Neutrophil (primary cell): ENCODE results near the gene LTB4R.
A peak's percentile ranks its signal among the peaks of the same experiment; 100 is the strongest.

ENCODE experiments used
- H3K27ac ChIP-seq: fragments of 200-600 bp; sonication (generic); 2 replicates; pipeline ENCODE4 v1.5.1; 2016; ENCODE audit warnings: mild to moderate bottlenecking, moderate library complexity
- H3K27me3 ChIP-seq: fragments of 200-600 bp; sonication (generic); 2 replicates; pipeline ENCODE4 v1.6.0; 2016; ENCODE audit warnings: mild to moderate bottlenecking
- H3K36me3 ChIP-seq: fragments of 200-600 bp; sonication (generic); 2 replicates; pipeline ENCODE4 v1.5.1; 2017
- H3K4me1 ChIP-seq, 2 experiments: fragments of 200-600 bp in 1 of 2; sonication (generic) in 1 of 2; 1 replicate in 1 of 2; 2 replicates in 1 of 2; pipeline versions ENCODE4 v1.5.1 to v1.6.1; 2013 to 2016; ENCODE audit warnings: low read depth in 1 of 2, low read length in 1 of 2, mild to moderate bottlenecking in 1 of 2, moderate library complexity in 1 of 2; ENCODE audit not compliant: control insufficient read depth in 1 of 2, insufficient read depth in 1 of 2
- H3K4me3 ChIP-seq, 2 experiments: fragments of 200-600 bp in 1 of 2; sonication (generic) in 1 of 2; 1 replicate in 1 of 2; 2 replicates in 1 of 2; pipeline ENCODE4 v1.5.1; 2013 to 2016; ENCODE audit warnings: low read depth in 1 of 2, low read length in 1 of 2, mild to moderate bottlenecking in 1 of 2, moderate library complexity in 1 of 2
- H3K9me3 ChIP-seq: fragments of 200-600 bp; sonication (generic); 2 replicates; pipeline ENCODE4 v1.5.1; 2016
- TF ChIP-seq, protein P1 (sequence below): fragments of 200-600 bp; sonication (generic); IDR thresholded peaks from 2 replicates; pipeline ENCODE4 v1.5.1; 2016; ENCODE audit warnings: antibody characterized with exemption

Gene LTB4R

GRCh38 chr14:24274101-24274543, 37.2 kb upstream of the LTB4R start:
- H3K4me1 ChIP-seq: peaks cover 78 to 79% of the 10 kb centered on the region in 2 experiments
- H3K27me3 ChIP-seq: no peaks in the 10 kb centered on the region
- TF ChIP-seq, protein P1, sequence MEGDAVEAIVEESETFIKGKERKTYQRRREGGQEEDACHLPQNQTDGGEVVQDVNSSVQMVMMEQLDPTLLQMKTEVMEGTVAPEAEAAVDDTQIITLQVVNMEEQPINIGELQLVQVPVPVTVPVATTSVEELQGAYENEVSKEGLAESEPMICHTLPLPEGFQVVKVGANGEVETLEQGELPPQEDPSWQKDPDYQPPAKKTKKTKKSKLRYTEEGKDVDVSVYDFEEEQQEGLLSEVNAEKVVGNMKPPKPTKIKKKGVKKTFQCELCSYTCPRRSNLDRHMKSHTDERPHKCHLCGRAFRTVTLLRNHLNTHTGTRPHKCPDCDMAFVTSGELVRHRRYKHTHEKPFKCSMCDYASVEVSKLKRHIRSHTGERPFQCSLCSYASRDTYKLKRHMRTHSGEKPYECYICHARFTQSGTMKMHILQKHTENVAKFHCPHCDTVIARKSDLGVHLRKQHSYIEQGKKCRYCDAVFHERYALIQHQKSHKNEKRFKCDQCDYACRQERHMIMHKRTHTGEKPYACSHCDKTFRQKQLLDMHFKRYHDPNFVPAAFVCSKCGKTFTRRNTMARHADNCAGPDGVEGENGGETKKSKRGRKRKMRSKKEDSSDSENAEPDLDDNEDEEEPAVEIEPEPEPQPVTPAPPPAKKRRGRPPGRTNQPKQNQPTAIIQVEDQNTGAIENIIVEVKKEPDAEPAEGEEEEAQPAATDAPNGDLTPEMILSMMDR: no peak
- peaks cover 5% of the 10 kb centered on the region for H3K36me3 ChIP-seq
- peak overlapping the region; percentile 95 for H3K27ac ChIP-seq
- H3K9me3 ChIP-seq: no peaks in the 10 kb centered on the region
- peak overlapping the region; percentile 6 to 26 for H3K4me3 ChIP-seq

DNA sequence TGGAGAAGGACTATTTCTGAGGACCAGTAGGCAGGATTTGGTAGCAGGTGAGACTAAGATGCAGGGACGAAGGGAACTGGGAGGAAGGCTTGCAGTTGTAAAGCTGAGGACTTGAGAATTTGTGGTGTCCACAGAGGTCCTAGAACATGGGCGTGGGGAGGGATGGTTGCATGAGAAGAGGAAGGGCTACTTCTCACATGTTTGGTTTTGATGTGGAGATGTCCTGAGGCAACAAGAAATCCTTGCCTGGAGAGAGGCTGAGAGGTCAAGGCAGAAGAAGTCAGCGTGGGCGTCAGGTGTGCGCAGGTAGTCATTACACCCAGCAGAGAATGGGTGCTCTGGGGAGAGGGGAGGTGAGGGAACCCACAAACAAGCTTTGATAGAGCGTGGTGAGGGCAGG, 34.2 kb upstream of the LTB4R start:
- peak overlapping the region; percentile 97 for H3K27ac ChIP-seq
- peak overlapping the region; percentile 49 to 59 for H3K4me3 ChIP-seq
- TF ChIP-seq, protein P1: no peak
- no peaks in the 10 kb centered on the region for H3K9me3 ChIP-seq
- no peaks in the 10 kb centered on the region for H3K27me3 ChIP-seq
- H3K36me3 ChIP-seq: no peaks in the 10 kb centered on the region
- peaks cover 95 to 97% of the 10 kb centered on the region in 2 experiments for H3K4me1 ChIP-seq

GRCh38 chr14:24277606-24278321, 33.5 kb upstream of the LTB4R start:
- no peaks in the 10 kb centered on the region for H3K36me3 ChIP-seq
- H3K27me3 ChIP-seq: no peaks in the 10 kb centered on the region
- peaks cover 95 to 96% of the 10 kb centered on the region in 2 experiments for H3K4me1 ChIP-seq
- H3K27ac ChIP-seq: peak overlapping the region; percentile 97
- no peaks in the 10 kb centered on the region for H3K9me3 ChIP-seq
- TF ChIP-seq, protein P1: no peak
- peak overlapping the region; percentile 49 to 59 for H3K4me3 ChIP-seq

DNA sequence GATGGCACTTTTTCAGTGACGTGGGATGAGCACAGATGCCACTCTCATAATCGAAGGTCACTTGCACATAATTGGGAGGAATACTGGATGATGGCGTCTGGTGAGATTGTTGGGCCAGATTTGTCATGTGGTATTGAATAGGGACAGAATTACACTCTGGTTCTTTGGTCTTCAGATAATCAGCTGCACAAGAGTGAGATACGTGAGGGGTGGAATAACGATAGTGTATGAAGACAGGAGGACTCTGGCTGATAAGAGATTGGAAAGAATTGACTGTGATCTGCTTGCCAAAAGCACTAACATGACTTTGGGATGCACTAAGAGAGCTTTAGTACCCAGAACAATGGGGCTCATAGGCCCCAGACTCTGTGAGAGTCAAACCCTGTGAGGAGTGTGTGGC, 32.9 kb upstream of the LTB4R start:
- Histone ChIP-seq H3K36me3 (no peaks in the 10 kb centered on the region), H3K9me3 (no peaks in the 10 kb centered on the region), H3K4me1 (peaks cover 88 to 91% of the 10 kb centered on the region in 2 experiments), H3K27ac (peak overlapping the region; percentile 97), H3K4me3 (peak overlapping the region; percentile 49 to 59), H3K27me3 (no peaks in the 10 kb centered on the region)
- TF ChIP-seq, protein P1: no peak

DNA sequence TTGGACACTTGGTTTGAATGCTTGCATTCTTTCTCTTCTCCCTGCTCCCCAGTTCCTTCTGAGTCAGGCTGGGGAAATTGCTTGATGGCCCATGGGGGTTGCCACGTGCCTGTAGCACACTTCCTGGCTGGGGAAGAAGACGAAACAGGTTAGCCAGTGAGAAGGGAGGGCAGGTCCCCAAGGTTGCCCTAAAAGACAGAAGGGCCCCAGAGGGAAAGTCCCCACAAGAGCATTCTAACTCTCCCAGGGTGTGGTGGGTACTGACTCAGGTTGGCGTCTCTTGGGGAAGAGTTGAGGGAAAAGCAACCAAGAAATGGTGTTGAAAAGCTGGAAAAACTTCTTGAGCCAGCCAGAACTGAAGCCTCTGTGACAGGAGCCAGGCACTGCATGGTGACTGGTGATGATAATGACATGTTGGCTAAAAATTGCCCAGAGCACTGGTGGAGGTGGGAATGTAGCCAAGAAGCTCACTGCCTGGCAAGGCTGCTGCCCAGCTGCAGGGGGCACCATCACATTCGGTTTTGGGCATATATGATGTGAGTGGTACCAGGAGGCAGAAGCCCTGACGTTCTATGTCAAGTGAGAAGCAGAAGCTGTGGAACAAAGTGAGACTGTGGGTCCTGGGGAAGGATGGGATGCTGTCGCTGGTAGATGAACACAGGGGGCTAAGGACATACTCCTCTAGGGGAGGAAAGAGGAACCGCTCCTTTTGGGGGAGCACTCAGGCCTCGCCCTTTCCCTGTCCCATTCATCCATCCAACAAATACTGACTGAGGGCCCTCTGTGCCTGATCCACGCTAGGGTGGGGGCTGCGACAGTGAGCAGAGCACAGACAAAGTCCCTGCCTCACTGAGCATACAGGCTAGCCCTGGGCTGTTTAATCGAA, 31.8 kb upstream of the LTB4R start:
- no peaks in the 10 kb centered on the region for H3K27me3 ChIP-seq
- peak overlapping the region; percentile 97 for H3K27ac ChIP-seq
- H3K4me1 ChIP-seq: peaks cover 77 to 80% of the 10 kb centered on the region in 2 experiments
- no peaks in the 10 kb centered on the region for H3K36me3 ChIP-seq
- H3K9me3 ChIP-seq: no peaks in the 10 kb centered on the region
- H3K4me3 ChIP-seq: peak overlapping the region; percentile 12 to 24
- TF ChIP-seq, protein P1: no peak
